DMS79 treated with DMSO at 0.1 percent for 48 hours (cell line): ENCODE measurements around the gene GNAO1.
A peak's percentile ranks its signal among the peaks of the same experiment; 100 is the strongest.

Experiments used
- DNase-seq: peaks from one replicate; lab custom pipeline; 2025; lab: John Stamatoyannopoulos, UW

Gene GNAO1

GRCh38 chr16:56294014-56294413 lies 102.7 kb downstream of the GNAO1 start:
- DNase-seq, result no peak

GRCh38 chr16:56294579-56294978 lies 103.3 kb downstream of the GNAO1 start:
- DNase-seq, result no peak

GRCh38 chr16:56295059-56295665 lies 103.9 kb downstream of the GNAO1 start:
- no peak for DNase-seq

- peak; percentile 8 for DNase-seq
Observed at GRCh38 chr16:56295739-56296527, 104.6 kb downstream of the GNAO1 start.

GRCh38 chr16:56297684-56298083 lies 106.4 kb downstream of the GNAO1 start:
- DNase-seq, result no peak

- DNase-seq, result no peak
Observed at GRCh38 chr16:56298116-56298515, 106.8 kb downstream of the GNAO1 start.

GRCh38 chr16:56298948-56299596 lies 107.8 kb downstream of the GNAO1 start:
- DNase-seq, result no peak

- no peak for DNase-seq
Observed at GRCh38 chr16:56300242-56300623, 108.9 kb downstream of the GNAO1 start.

- DNase-seq, result peak; percentile 41
Observed at GRCh38 chr16:56300891-56301850, 109.9 kb downstream of the GNAO1 start.

GRCh38 chr16:56302506-56302905 lies 111.2 kb downstream of the GNAO1 start:
- no peak for DNase-seq

GRCh38 chr16:56303066-56303715 lies 111.9 kb downstream of the GNAO1 start:
- DNase-seq, result no peak

GRCh38 chr16:56303880-56304279 lies 112.6 kb downstream of the GNAO1 start:
- no peak for DNase-seq

GRCh38 chr16:56305956-56306565 lies 114.8 kb downstream of the GNAO1 start:
- DNase-seq, result no peak

GRCh38 chr16:56306690-56307533 lies 115.6 kb downstream of the GNAO1 start:
- DNase-seq, result no peak

- no peak for DNase-seq
Observed at GRCh38 chr16:56307534-56307873, 116.2 kb downstream of the GNAO1 start.

- DNase-seq, result no peak
Observed at GRCh38 chr16:56309008-56309407, 117.7 kb downstream of the GNAO1 start.

GRCh38 chr16:56310690-56311089 lies 119.4 kb downstream of the GNAO1 start:
- DNase-seq, result peak; percentile 32

GRCh38 chr16:56311208-56312027 lies 120.1 kb downstream of the GNAO1 start:
- no peak for DNase-seq

- DNase-seq, result no peak
Observed at GRCh38 chr16:56312028-56312300, 120.7 kb downstream of the GNAO1 start.

GRCh38 chr16:56312556-56312955 lies 121.3 kb downstream of the GNAO1 start:
- DNase-seq, result no peak
